ENCODE measurements around the gene F10. TPM values are rescaled to one million over a fixed set of nuclear protein-coding genes. Genes with fewer than 3 reads are reported as not detected.

Gene F10
- total and polyA plus RNA-seq, 2 donors (not counting 3 experiments of a cell fraction or from before 2014, with no cell fraction given): 0.25 TPM; not detected in 1

DNA sequence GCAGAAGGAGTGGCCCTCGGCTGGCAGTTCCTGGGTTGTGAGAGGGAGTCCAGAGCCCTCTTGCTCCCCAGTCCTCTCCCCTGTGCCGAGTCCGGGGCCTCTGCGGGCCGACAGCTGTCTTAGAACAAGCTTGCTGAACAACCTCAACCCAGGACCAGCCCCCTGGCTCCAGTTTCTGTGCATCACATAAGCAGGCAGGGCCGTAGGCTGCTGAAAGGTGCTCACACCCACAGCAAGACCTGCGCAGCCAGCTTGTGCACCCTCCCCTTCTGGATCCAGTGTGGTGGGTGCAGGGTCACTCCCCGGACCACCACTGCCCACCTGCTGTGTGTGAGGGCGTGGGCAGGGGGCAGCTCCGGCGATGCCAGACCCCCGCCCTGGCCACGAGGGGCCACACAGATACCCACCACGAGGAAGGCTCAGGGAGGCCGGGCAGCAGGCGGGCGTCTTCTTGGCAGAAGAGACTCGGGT is 42.2 kb upstream of the F10 start:
- FAIRE-seq (no peak), DNase-seq (ENCODE audit: low read depth, low spot score) (no peak)
- Histone ChIP-seq H4K20me1 (replicated peaks; ENCODE audit: control insufficient read depth, extremely low read depth, insufficient read depth, low read length) (no peaks in the 10 kb centered on the region), H3K9me1 (replicated peaks; ENCODE audit: control insufficient read depth, extremely low read depth, insufficient read depth, low read length) (no peaks in the 10 kb centered on the region), H3K36me3 (ENCODE audit: control insufficient read depth in 2 of 2, extremely low read depth in 1 of 2, insufficient read depth in 2 of 2, low read length in 2 of 2) (no peaks in the 10 kb centered on the region), H3K4me1 (ENCODE audit: control insufficient read depth, extremely low read depth, insufficient read depth, low read length) (no peaks in the 10 kb centered on the region), H3K27ac (ENCODE audit: insufficient read depth, low read depth, low read length) (no peak overlapping the region), H2AFZ (ENCODE audit: low read depth, low read length) (no peak overlapping the region), H3K4me3 (replicated peaks in 1 of 3; ENCODE audit: insufficient read depth in 1 of 3, low read depth in 1 of 3, low read length in 3 of 3) (no peak overlapping the region), H3K79me2 (ENCODE audit: control insufficient read depth, insufficient read depth, low read length) (no peaks in the 10 kb centered on the region), H3K27me3 (ENCODE audit: control insufficient read depth in 2 of 2, insufficient read depth in 2 of 2, low read length in 2 of 2) (no peaks in the 10 kb centered on the region), H3K4me2 (ENCODE audit: insufficient read depth, low read length) (no peak overlapping the region), H3K9me3 (replicated peaks; ENCODE audit: control insufficient read depth, insufficient read depth, low read length) (no peaks in the 10 kb centered on the region), H3K9ac (replicated peaks; ENCODE audit: extremely low read depth, insufficient read depth, low read length) (no peak overlapping the region)
- no TSS peak for BruUV-seq (replicated peaks)
- intact Hi-C loops (cut with micrococcal nuclease): no loop called here
- TF ChIP-seq POLR2AphosphoS5 (IDR thresholded peaks at IDR 0.05; ENCODE audit: insufficient read depth, low read depth, low read length) (no peak), JUN (IDR thresholded peaks at IDR 0.05; ENCODE audit: borderline replicate concordance, insufficient read depth, insufficient read length, low read depth) (no peak), POLR2A (IDR thresholded peaks at IDR 0.05; ENCODE audit: low read depth, low read length) (no peak), GATA2 (IDR thresholded peaks at IDR 0.05; ENCODE audit: insufficient read depth, insufficient read length, low read depth, low read length) (no peak), MYC (IDR thresholded peaks at IDR 0.05; ENCODE audit: low read depth, low read length) (no peak), FOS (IDR thresholded peaks at IDR 0.05; ENCODE audit: borderline replicate concordance, insufficient read depth, low read length) (no peak)
- TF ChIP-seq, protein P1, sequence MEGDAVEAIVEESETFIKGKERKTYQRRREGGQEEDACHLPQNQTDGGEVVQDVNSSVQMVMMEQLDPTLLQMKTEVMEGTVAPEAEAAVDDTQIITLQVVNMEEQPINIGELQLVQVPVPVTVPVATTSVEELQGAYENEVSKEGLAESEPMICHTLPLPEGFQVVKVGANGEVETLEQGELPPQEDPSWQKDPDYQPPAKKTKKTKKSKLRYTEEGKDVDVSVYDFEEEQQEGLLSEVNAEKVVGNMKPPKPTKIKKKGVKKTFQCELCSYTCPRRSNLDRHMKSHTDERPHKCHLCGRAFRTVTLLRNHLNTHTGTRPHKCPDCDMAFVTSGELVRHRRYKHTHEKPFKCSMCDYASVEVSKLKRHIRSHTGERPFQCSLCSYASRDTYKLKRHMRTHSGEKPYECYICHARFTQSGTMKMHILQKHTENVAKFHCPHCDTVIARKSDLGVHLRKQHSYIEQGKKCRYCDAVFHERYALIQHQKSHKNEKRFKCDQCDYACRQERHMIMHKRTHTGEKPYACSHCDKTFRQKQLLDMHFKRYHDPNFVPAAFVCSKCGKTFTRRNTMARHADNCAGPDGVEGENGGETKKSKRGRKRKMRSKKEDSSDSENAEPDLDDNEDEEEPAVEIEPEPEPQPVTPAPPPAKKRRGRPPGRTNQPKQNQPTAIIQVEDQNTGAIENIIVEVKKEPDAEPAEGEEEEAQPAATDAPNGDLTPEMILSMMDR (IDR thresholded peaks at IDR 0.05; ENCODE audit: extremely low read depth in 1 of 2, insufficient read depth in 1 of 2, low read depth in 1 of 2, low read length in 2 of 2): no peak
- TF ChIP-seq, protein P2, sequence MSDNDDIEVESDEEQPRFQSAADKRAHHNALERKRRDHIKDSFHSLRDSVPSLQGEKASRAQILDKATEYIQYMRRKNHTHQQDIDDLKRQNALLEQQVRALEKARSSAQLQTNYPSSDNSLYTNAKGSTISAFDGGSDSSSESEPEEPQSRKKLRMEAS (IDR thresholded peaks at IDR 0.05; ENCODE audit: insufficient read depth, insufficient read length): no peak
- CTCF ChIA-PET: no interaction called here
- POLR2A ChIA-PET: no interaction called here
- dilution Hi-C loops (cut with MboI; ENCODE audit: extremely low pct_ligation_motif_present, low sequenced_read_pairs): no loop called here

Measured in endothelial cell of umbilical vein (primary cell).